IMR-90 (cell line): ENCODE data around the gene ASIC2.

Experiments
- FOS ChIP-seq: fragments of 150-350 bp; IDR thresholded peaks from 2 replicates; pipeline ENCODE4 v1.6.1; 2016; ENCODE audit warnings: low read depth, low read length
- MAFK ChIP-seq: IDR thresholded peaks from 2 replicates; pipeline ENCODE4 v1.6.1; 2012; ENCODE audit warnings: low read depth, low read length, improper control_type of control experiment
- MAZ ChIP-seq: IDR thresholded peaks from 2 replicates; pipeline ENCODE4 v1.6.1; 2012; ENCODE audit warnings: low read depth, mild to moderate bottlenecking, low read length, improper control_type of control experiment, moderate library complexity, borderline replicate concordance
- POLR2A ChIP-seq: IDR thresholded peaks from 2 replicates; pipeline ENCODE4 v1.6.1; 2012; ENCODE audit warnings: mild to moderate bottlenecking, low read depth, low read length
- RAD21 ChIP-seq: IDR thresholded peaks from 2 replicates; pipeline ENCODE4 v1.6.1; 2012; ENCODE audit warnings: low read length, improper control_type of control experiment
- TF ChIP-seq, protein P1 (sequence below): conservative IDR thresholded peaks from 2 replicates; pipeline ENCODE4 v1.5.1; 2012; ENCODE audit warnings: mild to moderate bottlenecking, low read depth, low read length, improper control_type of control experiment

DNA sequence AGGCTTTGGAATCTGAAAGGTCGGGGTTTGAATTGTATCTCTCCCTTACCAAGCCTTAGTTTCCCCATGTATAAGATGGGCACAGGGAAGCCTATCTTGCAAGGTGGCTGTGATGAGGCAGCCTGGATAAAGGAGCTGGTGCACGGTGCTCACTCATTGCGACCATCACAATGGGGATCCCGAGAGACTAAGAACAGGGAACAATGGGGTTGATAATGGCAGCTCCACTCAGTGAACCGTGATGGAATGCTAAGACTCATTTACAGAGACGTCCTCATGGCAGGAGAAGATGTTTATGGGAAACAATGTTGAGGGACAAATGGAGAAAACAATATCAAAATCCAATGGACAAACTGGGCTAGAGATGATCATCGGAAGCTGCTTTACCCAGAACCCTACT, 219.7 kb downstream of the ASIC2 start:
- TF ChIP-seq, protein P1, sequence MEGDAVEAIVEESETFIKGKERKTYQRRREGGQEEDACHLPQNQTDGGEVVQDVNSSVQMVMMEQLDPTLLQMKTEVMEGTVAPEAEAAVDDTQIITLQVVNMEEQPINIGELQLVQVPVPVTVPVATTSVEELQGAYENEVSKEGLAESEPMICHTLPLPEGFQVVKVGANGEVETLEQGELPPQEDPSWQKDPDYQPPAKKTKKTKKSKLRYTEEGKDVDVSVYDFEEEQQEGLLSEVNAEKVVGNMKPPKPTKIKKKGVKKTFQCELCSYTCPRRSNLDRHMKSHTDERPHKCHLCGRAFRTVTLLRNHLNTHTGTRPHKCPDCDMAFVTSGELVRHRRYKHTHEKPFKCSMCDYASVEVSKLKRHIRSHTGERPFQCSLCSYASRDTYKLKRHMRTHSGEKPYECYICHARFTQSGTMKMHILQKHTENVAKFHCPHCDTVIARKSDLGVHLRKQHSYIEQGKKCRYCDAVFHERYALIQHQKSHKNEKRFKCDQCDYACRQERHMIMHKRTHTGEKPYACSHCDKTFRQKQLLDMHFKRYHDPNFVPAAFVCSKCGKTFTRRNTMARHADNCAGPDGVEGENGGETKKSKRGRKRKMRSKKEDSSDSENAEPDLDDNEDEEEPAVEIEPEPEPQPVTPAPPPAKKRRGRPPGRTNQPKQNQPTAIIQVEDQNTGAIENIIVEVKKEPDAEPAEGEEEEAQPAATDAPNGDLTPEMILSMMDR: no peak
- TF ChIP-seq FOS: no peak
- no peak for TF ChIP-seq MAFK
- TF ChIP-seq POLR2A: no peak
- no peak for TF ChIP-seq MAZ
- no peak for TF ChIP-seq RAD21
